PC-9 (cell line): ENCODE data around the gene DUSP9.

ENCODE experiments used
- CTCF ChIP-seq: fragments of 200-600 bp; sonication (generic); conservative IDR thresholded peaks from 2 replicates; pipeline ENCODE4 v1.6.1; 2017; ENCODE audit warnings: mixed run types, antibody characterized with exemption, mild to moderate bottlenecking, moderate library complexity
- EZH2 ChIP-seq: fragments of 200-600 bp; sonication (generic); IDR thresholded peaks from 2 replicates; pipeline ENCODE4 v1.8.0; 2017; ENCODE audit warnings: antibody characterized with exemption, low read depth

GRCh38 chrX:153642051-153642654 lies 4.8 kb upstream of the DUSP9 start:
- TF ChIP-seq CTCF (no peak), EZH2 (no peak)
